Measurements from ENCODE around the gene IFI35. TPM values are rescaled to one million over a fixed set of nuclear protein-coding genes. Genes with fewer than 3 reads are reported as not detected.

Gene IFI35
- total and polyA plus RNA-seq, 2 of the 8 experiments (the other 6 are each of a cell fraction or from before 2014, with no cell fraction given) = 2.5 to 4.7 TPM

DNA sequence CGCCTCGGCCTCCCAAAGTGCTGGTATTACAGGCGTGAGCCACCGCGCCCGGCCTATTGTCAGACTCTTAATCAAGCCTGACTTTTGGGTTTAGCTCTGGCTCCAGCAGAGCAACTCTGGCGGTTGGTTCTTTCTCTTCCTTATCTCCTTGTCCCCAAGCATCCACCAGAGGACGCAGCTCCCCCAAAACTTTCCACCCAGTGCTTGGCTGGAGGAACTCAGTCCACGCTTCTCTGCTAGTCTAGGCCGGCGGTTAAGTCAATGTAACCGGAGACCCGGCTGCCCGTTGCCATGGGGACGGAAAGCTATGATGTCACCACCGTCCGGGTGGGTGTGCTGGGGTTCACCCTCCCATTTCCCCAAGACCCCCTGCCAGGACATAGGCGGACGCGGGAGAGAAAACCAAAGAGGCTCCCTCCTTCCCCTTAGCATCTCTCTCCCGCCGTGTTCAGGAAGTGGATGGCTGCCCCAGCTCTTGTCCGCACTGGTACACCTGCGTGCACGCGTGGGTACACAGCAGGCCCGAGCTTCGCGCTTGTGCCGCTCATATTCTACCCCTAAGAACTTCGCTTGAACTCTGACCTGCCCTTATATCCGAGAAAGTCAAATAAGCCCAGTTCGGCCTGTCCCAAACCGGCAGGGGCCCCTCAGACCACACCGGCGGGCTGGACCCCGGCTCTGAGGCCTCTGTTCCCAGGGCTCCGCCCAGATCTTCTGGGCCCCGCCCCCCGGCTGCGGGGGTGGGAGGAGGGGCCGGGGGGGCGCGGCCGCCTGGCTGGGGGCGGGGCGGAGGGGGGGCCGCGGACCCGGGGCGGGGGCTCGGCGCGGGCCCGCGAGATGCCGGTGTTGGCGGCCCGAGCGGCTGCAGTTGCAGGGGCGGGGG is 18.1 kb downstream of the IFI35 start, which contains the start of gene RND2 (continued):
- TF ChIP-seq, protein P1, sequence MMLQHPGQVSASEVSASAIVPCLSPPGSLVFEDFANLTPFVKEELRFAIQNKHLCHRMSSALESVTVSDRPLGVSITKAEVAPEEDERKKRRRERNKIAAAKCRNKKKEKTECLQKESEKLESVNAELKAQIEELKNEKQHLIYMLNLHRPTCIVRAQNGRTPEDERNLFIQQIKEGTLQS (IDR thresholded peaks at IDR 0.05; ENCODE audit: insufficient read depth, low read depth, low read length) = peak; percentile 43
- TF ChIP-seq CEBPB (IDR thresholded peaks at IDR 0.05; ENCODE audit: low read depth, low read length) (0 out of 2 replicates have a peak, but pooled peaks have one; percentile 17), EP300 (IDR thresholded peaks at IDR 0.05; ENCODE audit: borderline replicate concordance in 1 of 2, low read depth in 2 of 2, low read length in 2 of 2) (0 out of 3 replicates have a peak, but pooled peaks of 1 of the 2 experiments have one; percentile 53), TEAD4 (IDR thresholded peaks at IDR 0.05; ENCODE audit: low read depth, low read length) (no peak), TAF1 (IDR thresholded peaks at IDR 0.05; ENCODE audit: low read depth, low read length) (no peak), SUZ12 (IDR thresholded peaks at IDR 0.05; ENCODE audit: low read length) (no peak), JUND (IDR thresholded peaks at IDR 0.05; ENCODE audit: low read length) (peak; percentile 91), CREB1 (IDR thresholded peaks at IDR 0.05) (peak; percentile 74), SIN3A (conservative IDR thresholded peaks at IDR 0.05 in 1 of 2, IDR thresholded peaks at IDR 0.05 in 1 of 2; ENCODE audit: low read depth in 1 of 2, low read length in 2 of 2) (peak in 1 of 2 experiments; percentile 96; a peak in 2 of 4 replicates)

All from H1 (cell line).